Measurements from ENCODE around the gene ADRM1.
A peak's percentile ranks its signal among the peaks of the same experiment; 100 is the strongest.

The ADRM1 gene

DNA sequence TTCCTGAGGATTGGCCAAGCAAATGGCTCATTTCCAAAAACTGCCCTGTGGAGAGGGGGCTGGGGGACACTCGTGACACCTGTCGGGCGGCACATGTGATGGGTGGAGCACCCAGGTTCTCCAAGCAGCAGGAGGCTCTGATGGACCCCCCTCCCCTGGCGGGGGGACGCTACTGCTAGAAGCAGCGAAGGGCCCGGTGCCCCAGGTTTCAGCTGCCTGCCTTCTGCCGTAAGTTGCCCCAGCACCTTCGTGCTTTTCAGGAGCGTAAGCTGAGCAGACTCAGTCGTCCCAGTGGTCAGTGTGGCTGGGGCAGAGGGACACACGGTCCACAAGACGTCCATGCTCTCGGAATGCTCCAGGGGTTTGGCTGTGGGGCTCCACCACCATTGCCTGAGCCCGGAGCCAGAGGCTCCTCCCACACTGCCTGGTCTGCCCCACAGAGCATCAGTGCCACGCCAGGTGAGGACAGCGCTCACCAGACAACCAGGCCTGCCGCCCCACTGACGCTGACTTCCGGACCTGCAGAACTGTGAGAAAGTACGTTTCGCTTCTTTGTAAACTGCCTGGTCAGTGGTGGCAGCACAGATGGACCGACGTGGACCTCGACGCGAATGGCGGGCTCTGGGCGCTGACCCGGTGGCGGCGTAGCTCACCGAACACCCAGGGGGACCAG, 4.1 kb upstream of the ADRM1 start:
- no peak for DNase-seq (ENCODE audit: low read depth)

DNA sequence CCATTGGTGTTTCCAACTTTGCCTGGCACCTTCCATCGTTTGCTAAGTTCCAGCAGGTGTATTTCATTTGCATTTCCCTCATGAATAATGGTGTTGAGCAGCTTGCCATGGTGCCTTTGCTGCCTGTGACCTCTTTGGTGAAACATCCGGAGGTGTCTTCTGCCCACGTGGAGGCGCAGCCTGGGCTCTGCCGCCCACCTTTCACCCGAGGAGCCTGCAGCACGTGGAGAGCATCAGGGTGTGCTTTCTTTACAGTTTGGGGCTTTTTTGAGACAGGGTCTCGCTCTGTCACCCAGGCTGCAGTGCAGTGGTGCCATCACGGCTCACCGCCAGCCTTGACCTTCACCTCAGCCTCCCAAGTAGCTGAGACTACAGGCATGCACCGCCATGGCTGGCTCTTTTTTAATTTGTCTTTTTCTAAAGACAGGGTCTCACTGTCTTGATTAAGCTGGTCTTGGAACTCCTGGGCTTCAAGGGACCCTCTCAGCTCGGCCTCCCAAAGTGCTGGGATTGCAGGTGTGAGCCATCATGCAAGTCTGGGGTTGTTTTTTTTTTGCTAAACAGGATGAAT, 3.0 kb upstream of the ADRM1 start:
- DNase-seq (ENCODE audit: low read depth) = no peak

DNA sequence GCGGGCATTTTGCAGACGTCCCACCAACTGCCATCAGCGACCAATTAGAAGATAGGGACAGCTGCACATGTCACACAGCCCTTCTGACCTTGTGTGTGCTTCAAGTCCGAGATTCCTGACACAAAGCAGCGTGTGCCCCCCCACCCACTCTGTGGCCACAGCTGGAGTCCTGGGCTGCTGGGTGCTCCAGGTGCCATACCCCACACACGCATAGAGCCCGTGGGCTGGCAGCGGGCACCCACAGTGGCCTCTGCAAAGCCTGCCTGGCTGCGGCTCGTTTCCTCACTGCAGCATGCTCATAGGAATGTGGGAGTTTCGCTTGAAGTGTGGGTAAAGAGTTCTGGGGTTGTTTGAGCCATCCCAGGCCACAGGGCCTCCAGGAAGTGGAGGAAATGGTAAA, 2.5 kb upstream of the ADRM1 start:
- no peak for DNase-seq (ENCODE audit: low read depth)

DNA sequence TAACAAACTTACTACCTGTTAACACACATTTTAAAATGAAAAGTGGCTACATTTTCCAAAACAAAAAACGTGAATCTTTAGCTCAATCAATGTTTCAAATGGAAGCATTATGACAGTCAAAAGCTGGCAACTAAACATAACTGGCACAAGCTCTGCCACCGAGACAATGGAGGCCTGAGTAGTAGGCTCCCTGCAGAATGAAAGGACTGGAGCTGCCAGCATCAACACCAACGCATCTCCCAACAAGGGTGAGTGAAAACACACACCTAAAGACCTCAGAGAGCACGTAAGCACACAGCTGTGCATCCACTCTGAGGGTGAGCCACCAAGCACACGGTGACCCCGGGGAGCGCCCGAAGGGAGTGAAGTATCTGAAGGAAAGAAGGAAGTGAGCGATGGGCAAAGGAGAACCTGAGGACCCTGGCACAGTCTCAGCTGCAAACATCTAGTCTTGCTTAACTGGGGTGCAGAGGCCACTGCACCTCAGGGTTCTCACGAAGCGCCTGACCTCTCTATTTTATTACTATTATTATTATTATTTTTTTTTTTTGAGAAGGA, 1.6 kb upstream of the ADRM1 start:
- no peak for DNase-seq (ENCODE audit: low read depth)

DNA sequence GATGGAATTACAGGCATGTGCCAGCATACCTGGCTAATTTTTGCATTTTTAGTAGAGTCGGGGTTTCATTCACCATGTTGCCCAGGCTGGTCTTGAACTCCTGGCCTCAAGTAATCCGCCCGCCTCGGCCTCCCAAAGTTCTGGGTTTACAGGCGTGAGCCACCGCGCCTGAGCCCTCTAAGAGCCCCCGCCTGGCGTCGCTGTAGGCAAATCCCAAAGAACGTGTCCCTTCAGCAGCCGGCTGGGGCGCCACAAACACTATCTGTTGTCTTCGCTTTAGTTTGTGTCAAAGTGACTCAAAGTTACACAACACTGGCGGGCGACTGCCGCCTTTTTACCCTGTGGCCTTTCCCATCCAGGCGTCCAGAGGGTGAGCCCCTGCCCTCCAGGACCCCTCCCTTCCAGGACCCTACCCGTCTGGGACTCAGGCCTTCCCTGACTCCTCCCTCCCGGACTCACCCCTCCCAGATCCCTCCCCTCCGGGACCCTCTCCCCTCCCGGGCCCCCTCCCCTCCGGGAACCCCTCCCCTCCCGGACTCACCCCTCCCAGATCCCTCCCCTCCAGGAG, 940 bp upstream of the ADRM1 start:
- peak; percentile 85 for DNase-seq (ENCODE audit: low read depth)

DNA sequence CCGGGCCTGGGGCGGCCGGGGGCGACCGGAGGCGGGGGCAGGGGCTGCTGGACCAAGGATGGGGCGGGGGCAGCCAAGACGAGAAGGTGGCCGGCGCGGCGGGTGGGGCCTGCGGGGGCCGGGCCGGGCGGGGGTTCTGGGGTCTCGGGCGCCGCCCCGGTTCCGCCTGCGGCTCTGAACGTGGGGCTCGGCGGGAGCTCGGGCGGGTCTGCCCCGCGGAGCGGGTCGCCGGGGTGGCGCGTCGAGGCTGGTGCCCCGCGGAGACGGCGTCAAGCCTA, 204 bp downstream of the ADRM1 start:
- no peak for DNase-seq (ENCODE audit: low read depth)

DNA sequence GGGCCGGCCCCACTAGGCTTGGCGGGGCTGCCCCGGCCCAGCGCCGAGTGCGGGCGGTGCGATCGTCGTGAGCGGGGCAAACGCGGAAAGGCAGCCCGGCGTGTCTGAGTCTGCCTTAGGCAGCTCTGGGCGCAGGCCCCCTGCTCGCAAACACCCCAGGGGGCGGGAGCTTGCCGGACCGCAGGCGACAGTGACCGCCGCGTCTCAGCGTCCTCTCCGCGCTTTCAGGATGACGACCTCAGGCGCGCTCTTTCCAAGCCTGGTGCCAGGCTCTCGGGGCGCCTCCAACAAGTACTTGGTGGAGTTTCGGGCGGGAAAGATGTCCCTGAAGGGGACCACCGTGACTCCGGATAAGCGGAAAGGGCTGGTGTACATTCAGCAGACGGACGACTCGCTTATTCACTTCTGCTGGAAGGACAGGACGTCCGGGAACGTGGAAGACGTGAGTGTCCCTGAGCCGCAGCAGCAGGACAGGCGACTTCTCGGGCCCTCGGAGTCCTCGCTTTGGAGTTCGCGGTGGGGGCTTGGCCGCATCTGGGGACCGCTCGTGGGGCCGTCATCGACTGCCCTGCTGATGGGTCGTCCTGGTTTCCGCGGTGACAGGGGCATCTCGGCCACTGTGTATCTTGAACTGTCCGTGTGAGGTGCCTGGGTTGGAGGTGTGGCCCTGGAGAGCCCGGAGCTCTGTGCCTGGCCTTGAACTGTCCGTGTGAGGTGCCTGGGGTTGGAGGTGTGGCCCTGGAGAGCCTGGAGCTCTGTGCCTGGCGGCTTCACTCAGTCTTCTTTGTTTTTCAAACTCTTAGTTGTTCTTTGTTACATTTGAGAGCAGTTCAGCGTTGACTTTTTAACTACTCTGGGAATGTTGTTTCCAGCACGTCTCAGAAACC, 786 bp downstream of the ADRM1 start:
- DNase-seq (ENCODE audit: low read depth) = no peak

DNA sequence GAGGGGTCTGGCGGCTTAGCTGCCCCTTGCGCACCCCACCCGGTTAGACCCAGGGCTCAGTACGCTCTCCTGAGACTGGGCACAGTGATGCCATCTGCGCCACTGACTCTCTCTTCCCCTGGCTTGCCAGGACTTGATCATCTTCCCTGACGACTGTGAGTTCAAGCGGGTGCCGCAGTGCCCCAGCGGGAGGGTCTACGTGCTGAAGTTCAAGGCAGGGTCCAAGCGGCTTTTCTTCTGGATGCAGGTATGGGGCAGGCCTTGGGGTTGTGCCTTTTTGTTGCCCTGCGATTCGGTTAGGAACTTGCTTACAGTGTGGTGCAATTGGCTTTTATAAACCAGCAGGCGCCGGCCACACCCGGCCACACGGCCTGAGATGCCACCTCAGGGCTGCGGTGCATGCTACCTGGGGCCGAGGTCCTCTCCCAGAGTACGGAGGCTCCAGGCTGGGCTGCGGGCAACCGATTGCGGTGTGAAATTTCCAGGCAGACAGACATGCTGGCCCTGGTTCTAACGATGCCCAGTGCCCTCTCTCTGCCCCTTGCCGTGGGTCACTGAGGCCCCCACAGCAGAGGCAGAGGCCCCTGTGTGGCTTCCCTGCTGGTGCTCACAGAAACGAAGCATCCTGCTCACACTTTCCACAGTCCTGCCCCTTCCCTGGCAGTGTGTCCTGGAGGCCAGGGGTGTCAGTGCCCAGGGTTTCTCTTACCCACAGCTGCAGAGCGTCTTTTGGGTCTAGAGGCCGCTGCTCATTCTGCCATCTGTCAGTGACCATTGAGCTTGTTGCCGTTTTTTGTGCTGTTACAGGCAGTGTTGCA, 1.7 kb downstream of the ADRM1 start:
- DNase-seq (ENCODE audit: low read depth) = no peak

DNA sequence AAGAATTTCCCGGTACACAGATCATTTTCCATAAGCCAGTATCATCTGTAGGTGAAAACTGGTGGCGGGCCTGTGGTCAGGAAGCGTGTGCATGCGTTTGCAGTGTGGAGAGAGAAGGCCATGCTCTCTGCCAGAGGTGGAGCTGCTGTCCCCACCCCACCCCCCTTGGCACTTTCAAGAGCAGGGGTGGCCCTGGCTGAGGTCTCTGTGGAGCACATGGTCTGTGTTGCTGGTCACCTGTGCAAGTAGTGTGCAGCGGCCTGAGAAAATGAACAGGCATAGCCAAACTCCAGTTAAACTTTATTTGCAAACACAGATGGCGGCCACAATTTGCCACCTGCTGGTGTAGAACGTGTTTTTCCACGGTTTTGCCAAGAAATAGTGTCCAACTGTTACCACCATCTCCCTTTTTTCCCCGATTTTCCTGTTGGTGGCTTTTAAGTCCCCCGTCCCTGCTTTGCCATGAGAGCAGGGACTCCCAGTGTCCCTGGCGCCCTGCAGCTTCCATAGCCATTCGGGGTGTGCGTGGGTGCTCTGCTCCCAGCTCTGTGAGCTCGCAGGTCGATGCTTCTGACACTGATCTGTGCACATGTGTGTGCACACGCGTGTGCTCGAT, 2.5 kb downstream of the ADRM1 start:
- DNase-seq (ENCODE audit: low read depth) = no peak

DNA sequence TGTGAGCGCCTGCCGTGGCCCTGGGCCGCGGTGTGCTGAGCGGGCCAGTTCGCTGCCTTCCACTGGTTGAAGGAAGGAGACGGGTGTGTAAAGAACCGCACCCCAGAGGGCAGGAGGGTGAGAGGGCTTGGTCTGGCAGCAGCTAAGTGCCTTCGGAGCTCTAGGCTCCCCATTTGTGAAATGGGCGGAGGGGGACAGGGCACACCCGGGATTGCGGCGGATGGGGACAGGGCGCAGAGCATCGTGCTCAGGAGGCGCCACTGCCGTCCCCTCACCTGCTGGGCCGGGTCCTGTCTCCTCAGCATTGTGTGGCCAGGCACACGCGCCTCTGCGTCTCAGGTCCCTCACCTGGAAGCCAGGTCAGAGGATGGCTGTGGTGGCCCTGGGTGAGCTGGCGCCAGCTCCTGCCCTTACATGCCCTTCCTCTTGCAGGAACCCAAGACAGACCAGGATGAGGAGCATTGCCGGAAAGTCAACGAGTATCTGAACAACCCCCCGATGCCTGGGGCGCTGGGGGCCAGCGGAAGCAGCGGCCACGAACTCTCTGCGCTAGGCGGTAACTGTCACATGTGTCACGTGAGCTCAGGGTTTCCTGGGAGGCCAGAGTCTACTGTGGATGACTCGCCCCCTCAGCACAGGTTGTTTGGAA, 3.1 kb downstream of the ADRM1 start:
- DNase-seq (ENCODE audit: low read depth) = no peak

DNA sequence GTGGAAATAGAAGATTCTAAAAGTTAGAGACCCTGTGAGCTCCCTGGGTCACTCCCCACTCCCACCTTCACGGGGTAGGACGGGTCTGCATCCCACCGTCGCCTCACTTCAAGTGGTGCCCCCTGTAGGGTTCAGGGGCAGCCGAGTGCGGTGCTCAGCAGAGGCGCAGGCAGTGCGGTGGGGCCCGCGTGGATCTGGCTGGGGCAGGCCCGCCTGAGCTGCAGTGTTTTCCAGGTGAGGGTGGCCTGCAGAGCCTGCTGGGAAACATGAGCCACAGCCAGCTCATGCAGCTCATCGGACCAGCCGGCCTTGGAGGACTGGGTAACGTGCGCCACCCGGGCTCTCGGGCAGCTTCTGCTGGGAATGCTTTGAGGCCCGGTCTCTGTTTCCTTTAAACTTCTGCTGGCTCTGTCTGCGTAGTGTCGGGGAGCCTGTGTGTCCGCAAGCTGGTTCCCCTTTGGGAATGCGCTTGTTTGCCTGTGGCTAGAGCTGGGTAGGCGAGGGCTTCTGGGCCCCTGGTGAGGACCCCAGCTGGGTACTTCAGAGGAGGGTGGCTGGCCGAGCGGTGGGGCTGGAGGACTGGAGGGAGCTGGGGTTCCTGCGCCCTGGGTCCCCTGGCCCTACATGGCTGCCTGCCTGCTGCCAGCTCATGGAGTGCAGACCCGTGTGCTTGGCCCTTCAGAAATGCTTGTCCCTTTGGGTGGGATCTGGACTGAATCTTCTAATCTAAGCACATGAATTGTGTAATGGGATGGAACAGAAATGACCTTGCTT, 3.8 kb downstream of the ADRM1 start:
- DNase-seq (ENCODE audit: low read depth) = no peak

DNA sequence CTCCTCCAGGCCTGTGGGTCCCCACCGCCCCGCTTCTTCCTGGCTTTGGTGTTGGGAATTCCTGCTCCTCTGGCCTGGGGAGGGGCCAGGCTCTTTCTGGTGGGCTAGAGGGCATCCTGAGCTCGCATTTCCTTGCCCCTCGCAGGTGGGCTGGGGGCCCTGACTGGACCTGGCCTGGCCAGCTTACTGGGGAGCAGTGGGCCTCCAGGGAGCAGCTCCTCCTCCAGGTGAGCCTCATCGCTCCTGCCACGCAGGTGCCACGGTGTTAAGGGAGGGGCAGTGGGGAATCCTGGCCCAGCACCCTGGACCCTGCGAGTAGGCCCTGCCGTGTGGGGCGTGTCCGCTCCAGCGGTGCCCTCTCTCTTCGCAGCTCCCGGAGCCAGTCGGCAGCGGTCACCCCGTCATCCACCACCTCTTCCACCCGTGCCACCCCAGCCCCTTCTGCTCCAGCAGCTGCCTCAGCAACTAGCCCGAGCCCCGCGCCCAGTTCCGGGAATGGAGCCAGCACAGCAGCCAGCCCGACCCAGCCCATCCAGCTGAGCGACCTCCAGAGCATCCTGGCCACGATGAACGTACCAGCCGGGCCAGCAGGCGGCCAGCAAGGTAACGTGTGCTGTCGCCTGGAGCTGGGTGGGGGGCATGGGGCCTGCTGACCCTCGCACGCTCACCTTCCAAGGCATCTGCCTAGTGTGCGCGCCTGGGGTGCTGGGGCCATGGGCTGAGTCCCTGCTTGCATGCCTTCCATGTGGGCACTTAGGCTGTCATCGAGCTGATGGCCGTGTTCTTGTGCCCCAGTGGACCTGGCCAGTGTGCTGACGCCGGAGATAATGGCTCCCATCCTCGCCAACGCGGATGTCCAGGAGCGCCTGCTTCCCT, 4.7 kb downstream of the ADRM1 start:
- DNase-seq (ENCODE audit: low read depth) = no peak

DNA sequence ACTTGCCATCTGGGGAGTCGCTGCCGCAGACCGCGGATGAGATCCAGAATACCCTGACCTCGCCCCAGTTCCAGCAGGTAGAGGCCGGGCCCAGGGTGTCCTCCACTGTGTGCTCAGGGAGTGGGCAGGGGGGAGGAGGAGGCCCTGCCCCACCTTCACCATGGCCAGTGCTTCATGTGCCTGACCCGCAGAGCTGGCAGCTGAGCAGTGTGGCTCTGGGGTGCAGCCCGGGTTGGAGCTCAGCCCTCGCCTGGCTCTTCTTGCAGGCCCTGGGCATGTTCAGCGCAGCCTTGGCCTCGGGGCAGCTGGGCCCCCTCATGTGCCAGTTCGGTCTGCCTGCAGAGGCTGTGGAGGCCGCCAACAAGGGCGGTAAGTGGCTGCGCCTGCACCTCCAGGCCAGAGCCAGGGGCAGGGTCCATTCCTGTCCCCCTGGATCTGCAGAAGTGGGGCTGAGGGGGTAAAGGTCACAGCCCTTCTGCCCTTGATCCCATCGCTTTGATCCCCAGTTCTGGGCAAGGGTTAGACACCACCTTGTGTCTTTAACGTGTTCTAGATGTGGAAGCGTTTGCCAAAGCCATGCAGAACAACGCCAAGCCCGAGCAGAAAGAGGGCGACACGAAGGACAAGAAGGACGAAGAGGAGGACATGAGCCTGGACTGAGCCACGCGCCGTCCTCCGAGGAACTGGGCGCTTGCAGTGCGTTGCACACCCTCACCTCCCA, 5.5 kb downstream of the ADRM1 start:
- no peak for DNase-seq (ENCODE audit: low read depth)

DNA sequence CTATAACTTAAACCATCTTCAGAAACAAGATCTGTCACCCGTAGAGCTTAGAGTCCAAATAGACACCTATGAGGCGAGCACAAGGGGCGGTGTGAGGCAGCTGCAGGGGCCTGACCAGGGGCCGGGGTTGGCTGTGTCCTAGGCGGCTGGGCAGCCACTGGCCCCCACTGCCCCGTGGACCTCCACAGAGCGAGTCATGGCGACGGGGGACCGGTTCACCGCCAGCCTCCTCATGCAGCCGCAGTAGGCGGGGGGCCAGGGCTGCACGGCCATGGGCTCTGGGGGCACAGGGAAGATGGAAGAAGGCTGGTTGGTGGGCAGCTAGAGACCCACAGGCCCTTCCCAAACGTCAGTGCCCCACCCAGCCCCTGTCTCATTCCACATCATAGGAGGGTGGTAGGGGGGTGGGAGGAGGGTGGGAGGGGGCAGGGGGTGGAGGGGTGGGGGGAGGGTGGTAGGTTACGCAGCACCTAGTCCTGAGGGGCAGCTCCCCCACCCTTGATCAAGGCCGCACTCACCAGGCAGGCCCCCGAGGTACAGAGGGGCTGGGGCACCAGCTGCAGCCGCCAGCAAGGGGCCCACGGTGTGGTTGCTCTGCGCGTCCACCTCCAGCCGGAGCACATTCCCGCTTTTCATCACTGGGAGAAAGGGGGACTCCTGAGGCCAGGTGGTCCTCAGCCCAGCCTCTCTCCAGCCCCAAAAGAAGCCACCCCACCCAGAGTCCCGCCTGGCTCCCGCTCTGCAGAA, 6.6 kb downstream of the ADRM1 start:
- no peak for DNase-seq (ENCODE audit: low read depth)

DNA sequence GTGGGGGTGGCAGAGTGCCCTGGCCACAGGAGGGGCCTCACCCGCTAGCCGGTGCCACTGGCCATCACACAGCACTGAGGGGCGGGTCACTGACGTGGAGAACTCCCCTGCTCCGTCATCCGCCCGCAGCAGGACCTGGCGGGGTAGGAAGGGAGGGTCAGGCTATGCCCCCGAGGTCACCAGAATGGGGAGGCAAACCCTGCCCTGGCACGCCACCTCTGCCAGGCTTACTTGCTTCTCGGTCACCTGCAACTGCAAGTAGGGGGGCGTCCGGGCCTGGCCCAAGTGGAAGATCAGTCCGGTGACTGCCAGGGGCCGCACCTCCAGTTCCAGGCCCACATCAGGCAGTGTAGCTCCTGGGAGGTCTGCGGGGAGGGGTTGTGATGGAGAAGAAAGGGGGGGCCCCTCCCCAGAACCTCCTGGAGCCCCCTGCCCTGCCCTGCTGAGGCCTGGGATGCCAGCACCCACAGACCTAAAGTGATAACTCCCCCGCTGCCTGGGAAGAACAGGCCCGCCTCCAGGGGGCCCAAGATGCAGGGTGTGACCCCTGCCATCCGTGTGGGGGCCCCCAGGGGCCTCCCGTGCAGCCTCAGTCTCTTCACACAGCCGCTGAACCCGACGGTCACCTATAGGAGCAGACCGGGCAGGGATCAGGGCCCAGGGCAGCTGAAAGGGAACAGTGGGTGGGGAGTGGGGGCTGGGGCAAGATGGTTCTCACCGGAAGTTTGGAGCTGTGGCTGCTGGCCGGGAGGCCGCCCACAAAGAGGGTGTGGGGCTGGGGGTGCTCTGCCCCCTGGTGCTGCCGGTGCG, 7.4 kb downstream of the ADRM1 start:
- no peak for DNase-seq (ENCODE audit: low read depth)

DNA sequence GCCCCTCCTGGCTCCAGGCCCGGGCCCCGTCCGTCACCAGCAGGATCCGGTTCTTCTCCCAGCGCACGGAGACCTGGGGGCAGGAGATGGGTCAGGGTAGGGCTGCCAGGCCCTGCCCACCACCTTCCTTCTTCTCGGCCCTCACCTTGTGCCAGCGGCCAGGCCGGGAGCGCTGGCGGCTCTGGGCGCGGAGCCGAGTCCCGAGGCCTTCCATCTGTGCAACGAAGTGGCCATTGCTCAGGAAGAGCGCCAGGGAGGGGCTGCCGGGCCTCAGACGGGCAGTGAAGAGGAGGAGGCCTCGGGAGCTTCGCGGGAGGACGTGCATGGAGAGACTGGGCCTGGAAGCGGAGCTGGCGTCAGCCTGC, 7.9 kb downstream of the ADRM1 start:
- DNase-seq (ENCODE audit: low read depth) = no peak

DNA sequence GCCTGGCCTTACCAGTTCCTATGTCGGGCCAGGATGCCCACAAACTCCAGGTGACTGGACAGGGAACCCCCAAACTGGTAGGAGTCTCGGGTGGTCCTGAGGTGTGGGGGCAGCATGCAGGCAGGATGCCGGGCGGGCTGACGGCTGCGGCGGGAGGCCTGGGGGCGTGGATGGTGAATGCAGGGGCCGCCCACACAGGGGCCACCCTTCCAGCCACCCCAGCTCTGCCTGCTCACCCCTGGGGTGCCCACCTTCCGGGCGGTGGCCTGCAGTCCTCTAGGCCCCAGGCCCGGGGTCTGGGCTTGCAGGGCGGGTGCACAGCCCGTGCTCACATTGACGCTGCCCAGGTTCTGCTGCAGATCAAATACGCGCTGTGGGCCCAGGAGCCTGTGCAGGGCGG, 8.4 kb downstream of the ADRM1 start:
- DNase-seq (ENCODE audit: low read depth) = no peak
